ENCODE results near the gene ZNF236.

DNA sequence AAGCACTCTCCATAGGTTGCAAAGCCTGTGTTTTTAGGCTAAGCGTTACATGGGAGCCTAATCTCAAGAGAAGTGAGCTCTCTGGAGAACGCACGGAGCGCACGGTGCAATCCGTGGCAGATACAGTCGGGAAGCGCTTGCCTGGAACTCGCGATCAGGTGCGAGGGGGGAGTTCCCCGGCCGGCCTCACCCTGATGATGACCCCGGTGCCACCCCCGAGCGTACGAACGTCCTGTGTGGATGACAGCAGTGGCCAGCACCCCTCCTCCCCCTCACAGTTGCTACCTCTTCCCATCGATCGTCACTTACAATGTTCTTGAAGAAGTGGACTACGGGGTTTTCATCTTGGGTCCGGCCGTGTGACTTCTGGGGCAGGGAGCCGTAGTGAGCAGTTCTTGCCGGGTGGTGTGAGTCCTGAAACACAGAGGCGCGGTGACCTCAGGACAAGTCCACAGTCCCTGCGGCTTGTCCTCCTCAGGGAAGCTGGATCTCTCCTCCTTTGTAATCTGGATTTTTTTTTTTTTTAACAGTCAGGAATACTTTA, 167.4 kb downstream of the ZNF236 start:
- no peak for TF ChIP-seq RAD21 (IDR thresholded peaks at IDR 0.05)
- TF ChIP-seq, protein P1, sequence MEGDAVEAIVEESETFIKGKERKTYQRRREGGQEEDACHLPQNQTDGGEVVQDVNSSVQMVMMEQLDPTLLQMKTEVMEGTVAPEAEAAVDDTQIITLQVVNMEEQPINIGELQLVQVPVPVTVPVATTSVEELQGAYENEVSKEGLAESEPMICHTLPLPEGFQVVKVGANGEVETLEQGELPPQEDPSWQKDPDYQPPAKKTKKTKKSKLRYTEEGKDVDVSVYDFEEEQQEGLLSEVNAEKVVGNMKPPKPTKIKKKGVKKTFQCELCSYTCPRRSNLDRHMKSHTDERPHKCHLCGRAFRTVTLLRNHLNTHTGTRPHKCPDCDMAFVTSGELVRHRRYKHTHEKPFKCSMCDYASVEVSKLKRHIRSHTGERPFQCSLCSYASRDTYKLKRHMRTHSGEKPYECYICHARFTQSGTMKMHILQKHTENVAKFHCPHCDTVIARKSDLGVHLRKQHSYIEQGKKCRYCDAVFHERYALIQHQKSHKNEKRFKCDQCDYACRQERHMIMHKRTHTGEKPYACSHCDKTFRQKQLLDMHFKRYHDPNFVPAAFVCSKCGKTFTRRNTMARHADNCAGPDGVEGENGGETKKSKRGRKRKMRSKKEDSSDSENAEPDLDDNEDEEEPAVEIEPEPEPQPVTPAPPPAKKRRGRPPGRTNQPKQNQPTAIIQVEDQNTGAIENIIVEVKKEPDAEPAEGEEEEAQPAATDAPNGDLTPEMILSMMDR (IDR thresholded peaks at IDR 0.05; ENCODE audit: low read depth, low read length, missing input control) = no peak
- TF ChIP-seq, protein P2, sequence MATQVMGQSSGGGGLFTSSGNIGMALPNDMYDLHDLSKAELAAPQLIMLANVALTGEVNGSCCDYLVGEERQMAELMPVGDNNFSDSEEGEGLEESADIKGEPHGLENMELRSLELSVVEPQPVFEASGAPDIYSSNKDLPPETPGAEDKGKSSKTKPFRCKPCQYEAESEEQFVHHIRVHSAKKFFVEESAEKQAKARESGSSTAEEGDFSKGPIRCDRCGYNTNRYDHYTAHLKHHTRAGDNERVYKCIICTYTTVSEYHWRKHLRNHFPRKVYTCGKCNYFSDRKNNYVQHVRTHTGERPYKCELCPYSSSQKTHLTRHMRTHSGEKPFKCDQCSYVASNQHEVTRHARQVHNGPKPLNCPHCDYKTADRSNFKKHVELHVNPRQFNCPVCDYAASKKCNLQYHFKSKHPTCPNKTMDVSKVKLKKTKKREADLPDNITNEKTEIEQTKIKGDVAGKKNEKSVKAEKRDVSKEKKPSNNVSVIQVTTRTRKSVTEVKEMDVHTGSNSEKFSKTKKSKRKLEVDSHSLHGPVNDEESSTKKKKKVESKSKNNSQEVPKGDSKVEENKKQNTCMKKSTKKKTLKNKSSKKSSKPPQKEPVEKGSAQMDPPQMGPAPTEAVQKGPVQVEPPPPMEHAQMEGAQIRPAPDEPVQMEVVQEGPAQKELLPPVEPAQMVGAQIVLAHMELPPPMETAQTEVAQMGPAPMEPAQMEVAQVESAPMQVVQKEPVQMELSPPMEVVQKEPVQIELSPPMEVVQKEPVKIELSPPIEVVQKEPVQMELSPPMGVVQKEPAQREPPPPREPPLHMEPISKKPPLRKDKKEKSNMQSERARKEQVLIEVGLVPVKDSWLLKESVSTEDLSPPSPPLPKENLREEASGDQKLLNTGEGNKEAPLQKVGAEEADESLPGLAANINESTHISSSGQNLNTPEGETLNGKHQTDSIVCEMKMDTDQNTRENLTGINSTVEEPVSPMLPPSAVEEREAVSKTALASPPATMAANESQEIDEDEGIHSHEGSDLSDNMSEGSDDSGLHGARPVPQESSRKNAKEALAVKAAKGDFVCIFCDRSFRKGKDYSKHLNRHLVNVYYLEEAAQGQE (IDR thresholded peaks at IDR 0.05) = no peak
- TF ChIP-seq, protein P3, sequence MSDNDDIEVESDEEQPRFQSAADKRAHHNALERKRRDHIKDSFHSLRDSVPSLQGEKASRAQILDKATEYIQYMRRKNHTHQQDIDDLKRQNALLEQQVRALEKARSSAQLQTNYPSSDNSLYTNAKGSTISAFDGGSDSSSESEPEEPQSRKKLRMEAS (IDR thresholded peaks at IDR 0.05) = no peak
- no peak for TF ChIP-seq TAF1 (conservative IDR thresholded peaks at IDR 0.05)
- no peak for TF ChIP-seq YY1 (IDR thresholded peaks at IDR 0.05)

All from liver (tissue), 3 donors.